Erythroblast (primary cell): ENCODE data around the gene MOGAT1.

ENCODE experiments used
- GATA1 ChIP-seq: IDR thresholded peaks from 2 replicates; pipeline ENCODE4 v1.6.1; 2011; ENCODE audit warnings: low read depth, mild to moderate bottlenecking, control low read depth, low read length, moderate library complexity
- POLR2A ChIP-seq: IDR thresholded peaks from 2 replicates; pipeline ENCODE4 v1.6.1; 2011; ENCODE audit warnings: mild to moderate bottlenecking, low read length

DNA sequence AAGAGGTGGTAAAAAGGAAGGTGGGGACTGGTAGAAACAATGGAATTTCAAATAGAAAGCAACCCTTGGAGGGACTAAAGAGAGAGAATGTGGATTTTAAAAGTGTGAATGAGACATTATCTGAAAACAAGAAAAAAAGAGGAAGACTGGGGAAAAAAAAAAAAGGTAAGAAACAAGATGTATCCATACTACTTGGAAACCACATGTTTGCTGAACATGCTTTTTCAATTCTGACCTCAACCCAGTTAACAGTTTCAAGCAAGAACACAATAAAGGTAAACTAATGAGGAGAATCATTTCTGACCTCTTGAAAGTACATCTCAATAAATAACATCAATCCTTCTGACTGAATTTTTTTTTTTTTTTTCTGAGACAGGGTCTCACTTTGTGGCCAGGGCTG is 18.2 kb upstream of the MOGAT1 start:
- TF ChIP-seq POLR2A = no peak
- no peak for TF ChIP-seq GATA1
